Thoracic aorta (tissue), 2 donors: ENCODE results near the gene CROCC. TPM values are rescaled to one million over a fixed set of nuclear protein-coding genes. Genes with fewer than 3 reads are reported as not detected.
"Not testable (repeated sequence)": the region's sequence is repeated elsewhere in the genome, so short reads cannot be mapped to it uniquely, and the experiment has no call there.

Experiments
- ATAC-seq: fragments of 150-250 bp; one replicate; pipeline ENCODE4 v1.8.0; 2017; ENCODE audit warnings: low read depth; ENCODE audit not compliant: insufficient number of reproducible peaks, low FRiP score
- DNase-seq: peaks from one replicate; pipeline ENCODE4 v3.0.0-alpha.2; 2020; ENCODE audit warnings: low spot score
- H3K27ac ChIP-seq, 2 donors: fragments of 200-600 bp; sonication (generic); 1 replicate in 1 of 2; 2 replicates in 1 of 2; pipeline ENCODE4 v1.5.1; 2016; ENCODE audit warnings: mild to moderate bottlenecking in 2 of 2, moderate library complexity in 2 of 2
- H3K27me3 ChIP-seq: fragments of 200-600 bp; sonication (generic); replicated peaks from 2 replicates; pipeline ENCODE4 v1.6.0; 2016; ENCODE audit warnings: mild to moderate bottlenecking; ENCODE audit not compliant: insufficient read depth
- H3K36me3 ChIP-seq: fragments of 200-600 bp; sonication (generic); one replicate; pipeline ENCODE4 v1.5.1; 2016
- H3K4me1 ChIP-seq, 2 donors: fragments of 200-600 bp; sonication (generic); 1 replicate in 1 of 2; 2 replicates in 1 of 2; pipeline versions ENCODE4 v1.5.1 to v1.6.0; 2016; ENCODE audit warnings: low read depth in 2 of 2, mild to moderate bottlenecking in 1 of 2; ENCODE audit not compliant: control insufficient read depth in 1 of 2
- H3K4me3 ChIP-seq: fragments of 200-600 bp; sonication (generic); 2 replicates; pipeline ENCODE4 v1.5.1; 2016; ENCODE audit warnings: mild to moderate bottlenecking
- H3K9me3 ChIP-seq: fragments of 200-600 bp; sonication (generic); 2 replicates; pipeline ENCODE4 v1.5.1; 2016
- total RNA-seq, 2 donors: library from RNA; depleted of rRNA; stranded (reverse); fragments of >200 nt; gene quantifications; one replicate each; pipeline versions ENCODE4 v1.1.0 to v1.2.3, GENCODE V29; 2016
- TF ChIP-seq, protein P1 (sequence below): fragments of 200-600 bp; sonication (generic); IDR thresholded peaks from one replicate; pipeline ENCODE4 v1.5.1; 2019; ENCODE audit warnings: antibody characterized with exemption

CROCC gene
- total RNA-seq, 2 donors from 2014 or later = 49.7 to 56.2 TPM

DNA sequence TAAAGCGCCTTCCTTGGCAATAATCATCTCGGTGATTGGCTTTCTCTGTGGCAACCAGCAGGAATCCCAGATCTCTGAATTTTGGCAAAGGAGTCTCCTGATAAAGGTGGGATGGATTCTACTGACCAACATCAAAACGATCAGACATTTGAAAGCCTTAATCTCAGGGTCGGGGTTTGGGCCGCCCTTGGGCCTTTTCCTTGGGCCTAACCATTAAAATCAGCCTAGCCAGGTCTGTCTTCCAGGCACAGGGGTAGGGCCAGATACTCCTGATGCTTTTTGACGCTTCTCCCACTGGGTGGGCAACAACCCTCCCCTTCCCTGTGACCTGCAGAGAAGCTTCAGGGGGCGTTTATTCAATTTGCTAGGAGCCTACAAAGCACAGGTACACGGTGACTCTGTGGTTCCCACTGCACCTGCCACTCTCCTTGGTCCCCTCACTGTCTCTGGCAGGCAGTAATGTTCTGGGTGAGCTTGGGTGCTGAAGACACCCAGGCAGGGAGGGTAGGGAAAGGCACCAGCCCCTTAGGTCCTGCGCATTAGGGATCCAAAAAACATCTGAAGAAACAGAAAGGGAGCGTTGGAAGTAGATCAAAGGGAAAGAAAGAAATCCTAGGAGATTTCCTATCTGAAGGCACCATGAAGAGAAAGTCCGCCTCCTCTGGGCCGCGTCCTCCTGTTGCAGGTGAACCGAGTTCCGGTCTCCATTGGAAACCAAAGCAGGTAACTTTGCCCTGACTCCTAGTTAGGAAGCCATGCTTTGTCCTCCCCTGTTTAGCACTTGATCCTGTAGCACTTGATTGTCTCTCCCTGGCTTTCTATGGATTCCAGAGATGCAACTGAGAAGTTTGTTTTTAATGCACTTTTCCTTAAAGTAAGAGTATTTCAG, 13.6 kb upstream of the CROCC start:
- H3K9me3 ChIP-seq = no peaks in the 10 kb centered on the region
- no peak overlapping the region for H3K27ac ChIP-seq
- DNase-seq (no peak), ATAC-seq (no peak)
- TF ChIP-seq, protein P1, sequence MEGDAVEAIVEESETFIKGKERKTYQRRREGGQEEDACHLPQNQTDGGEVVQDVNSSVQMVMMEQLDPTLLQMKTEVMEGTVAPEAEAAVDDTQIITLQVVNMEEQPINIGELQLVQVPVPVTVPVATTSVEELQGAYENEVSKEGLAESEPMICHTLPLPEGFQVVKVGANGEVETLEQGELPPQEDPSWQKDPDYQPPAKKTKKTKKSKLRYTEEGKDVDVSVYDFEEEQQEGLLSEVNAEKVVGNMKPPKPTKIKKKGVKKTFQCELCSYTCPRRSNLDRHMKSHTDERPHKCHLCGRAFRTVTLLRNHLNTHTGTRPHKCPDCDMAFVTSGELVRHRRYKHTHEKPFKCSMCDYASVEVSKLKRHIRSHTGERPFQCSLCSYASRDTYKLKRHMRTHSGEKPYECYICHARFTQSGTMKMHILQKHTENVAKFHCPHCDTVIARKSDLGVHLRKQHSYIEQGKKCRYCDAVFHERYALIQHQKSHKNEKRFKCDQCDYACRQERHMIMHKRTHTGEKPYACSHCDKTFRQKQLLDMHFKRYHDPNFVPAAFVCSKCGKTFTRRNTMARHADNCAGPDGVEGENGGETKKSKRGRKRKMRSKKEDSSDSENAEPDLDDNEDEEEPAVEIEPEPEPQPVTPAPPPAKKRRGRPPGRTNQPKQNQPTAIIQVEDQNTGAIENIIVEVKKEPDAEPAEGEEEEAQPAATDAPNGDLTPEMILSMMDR = no peak
- H3K4me1 ChIP-seq = peaks cover 4 to 11% of the 10 kb centered on the region in 2 donors
- no peaks in the 10 kb centered on the region for H3K36me3 ChIP-seq
- H3K4me3 ChIP-seq = no peak overlapping the region
- no peaks in the 10 kb centered on the region for H3K27me3 ChIP-seq

DNA sequence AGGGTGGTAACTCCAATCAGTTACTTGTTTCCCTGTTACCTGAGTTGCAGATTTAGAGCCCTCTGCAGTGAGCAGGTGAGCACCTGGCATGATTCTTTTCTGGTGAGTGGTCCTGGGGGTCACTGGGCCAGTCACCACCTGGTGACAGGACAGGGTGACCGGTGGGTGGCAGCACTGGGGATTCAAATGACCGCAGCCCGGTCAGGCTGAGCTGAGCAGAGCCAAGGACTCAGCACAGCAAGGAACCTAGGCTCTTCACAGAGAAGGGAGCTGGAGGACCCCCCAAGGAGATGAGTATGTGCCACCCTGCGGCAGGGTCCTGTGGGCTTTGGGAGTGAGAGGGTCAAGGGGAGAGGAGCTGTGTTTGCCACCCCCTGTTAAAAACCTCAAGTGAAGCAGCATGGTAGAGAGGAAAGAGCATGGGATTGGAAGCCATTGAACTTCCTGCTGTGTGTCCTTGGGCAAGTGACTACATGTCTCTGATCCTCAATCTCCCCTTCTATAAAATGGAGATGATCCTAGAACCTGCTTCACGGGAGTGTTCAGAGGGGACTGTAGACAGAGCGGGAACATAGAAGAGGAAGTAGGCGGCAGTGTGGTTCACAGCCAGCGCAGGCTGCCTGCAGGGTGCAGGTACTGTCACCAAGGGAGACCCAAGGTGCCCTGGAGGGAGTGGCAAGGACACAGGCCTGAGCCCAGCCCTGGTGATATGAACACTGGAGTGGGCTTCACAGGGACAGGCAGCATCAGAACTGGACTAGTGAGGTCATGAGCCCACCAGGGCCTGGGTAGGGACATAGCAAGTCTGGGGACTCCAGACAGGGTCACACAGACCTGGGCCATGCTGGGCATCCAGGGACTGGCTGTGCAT, 9.6 kb upstream of the CROCC start:
- ATAC-seq, H3K4me3 ChIP-seq, H3K27ac ChIP-seq, H3K36me3 ChIP-seq, H3K27me3 ChIP-seq, H3K9me3 ChIP-seq, DNase-seq: not testable (repeated sequence)
- H3K4me1 ChIP-seq = peaks cover 4 to 21% of the 10 kb centered on the region in 2 donors

DNA sequence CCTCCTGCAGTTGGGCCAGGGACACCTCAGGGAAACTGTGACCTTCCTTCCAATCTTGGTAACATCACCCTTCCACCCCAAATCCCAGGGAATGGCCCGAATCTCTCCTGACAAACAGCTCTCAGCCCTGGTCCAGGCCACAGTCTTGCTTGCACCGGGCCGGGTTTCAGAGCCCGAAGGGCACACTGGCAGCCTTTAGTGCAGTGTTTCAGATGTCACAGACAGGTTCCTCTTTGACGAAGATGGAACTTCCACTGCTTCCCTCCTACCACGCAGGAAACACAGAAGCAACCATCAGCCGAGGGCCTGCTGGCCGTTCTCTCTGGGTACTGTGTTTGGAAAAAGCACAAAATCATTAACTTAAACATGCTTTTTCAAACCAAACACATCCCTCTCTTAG, 9.0 kb upstream of the CROCC start:
- not testable (repeated sequence) for ATAC-seq, H3K36me3 ChIP-seq, H3K27me3 ChIP-seq, H3K27ac ChIP-seq, H3K9me3 ChIP-seq, DNase-seq
- H3K4me1 ChIP-seq = peaks cover 4 to 21% of the 10 kb centered on the region in 2 donors
- H3K4me3 ChIP-seq = peak overlapping the region; percentile 78

DNA sequence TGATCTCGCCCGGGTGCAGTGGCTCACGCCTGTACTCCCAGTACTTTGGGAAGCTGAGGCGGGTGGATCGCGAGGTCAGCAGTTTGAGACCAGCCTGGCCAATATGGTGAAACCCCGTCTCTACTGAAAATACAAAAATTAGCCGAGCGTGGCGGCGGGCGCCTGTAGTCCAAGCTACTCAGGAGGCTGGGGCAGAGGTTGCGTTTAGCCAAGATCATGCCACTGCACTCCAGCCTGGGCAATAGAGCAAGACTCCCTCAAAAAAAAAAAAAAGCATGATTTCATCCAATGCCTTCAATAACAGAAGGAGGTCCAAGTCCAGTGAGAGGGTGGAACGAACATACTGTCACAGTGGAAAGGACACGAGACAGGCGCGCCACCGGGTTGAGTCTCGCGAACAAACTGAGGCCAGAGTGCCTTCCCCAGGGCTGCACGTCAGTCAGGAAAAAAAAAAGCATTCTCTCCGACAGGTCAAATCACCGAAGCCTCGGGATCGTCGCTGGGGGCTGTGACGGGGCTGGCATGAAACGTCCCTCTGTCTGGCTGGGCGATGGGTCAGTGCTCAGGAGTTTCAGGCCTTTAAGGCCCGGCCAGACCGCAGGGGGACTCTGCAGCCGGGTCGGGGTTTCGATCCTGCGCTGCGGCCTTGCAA, 8.4 kb upstream of the CROCC start:
- Histone ChIP-seq H3K4me3 (peak overlapping the region; percentile 78), H3K9me3 (no peaks in the 10 kb centered on the region), H3K27me3 (no peaks in the 10 kb centered on the region), H3K36me3 (no peaks in the 10 kb centered on the region), H3K27ac (peak overlapping the region; percentile 11 to 63), H3K4me1 (peaks cover 4 to 21% of the 10 kb centered on the region in 2 donors)
- ATAC-seq (peak; percentile 21), DNase-seq (no peak)
- TF ChIP-seq, protein P1 = no peak

DNA sequence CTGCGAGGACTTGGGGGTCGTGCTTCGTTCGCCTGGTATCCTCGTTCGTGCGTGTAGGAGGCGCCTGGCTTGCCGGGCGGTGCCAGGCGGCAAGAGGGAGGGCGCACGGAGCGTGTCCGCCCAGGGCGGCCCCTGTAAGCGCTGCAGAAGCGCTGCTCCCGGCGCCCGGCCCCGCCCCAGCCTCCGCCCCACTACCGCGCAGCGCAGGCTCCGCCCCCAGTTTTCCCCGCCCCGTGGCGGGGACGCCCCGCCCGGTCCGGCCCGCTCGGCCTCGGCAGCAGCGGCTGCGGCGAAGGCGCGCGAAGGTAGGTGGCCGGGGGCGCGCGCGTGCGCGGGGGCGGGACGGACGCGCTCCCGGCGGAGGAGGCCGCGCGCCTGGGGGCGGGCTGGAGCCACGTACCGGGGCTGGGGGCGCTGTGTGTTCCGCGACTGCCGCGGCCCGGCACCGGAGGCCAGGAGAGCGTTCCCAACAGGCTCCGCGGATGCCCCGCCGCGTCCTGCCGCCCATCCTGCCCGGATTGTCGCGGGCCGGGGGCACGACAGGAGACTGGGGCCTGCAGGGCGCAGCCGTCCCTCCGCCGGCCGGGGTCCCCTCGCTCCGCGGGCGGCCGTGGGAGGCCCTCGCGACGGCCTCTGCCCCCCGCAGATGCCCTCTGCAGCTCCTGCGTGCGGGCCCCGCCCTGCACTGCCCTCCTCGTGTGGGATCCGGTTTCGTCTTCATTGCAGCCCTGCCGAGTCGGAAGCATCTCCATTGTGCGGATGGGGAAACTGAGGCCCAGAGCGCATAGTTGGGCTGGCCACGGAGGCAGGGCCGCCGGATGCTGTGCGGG, 7.7 kb upstream of the CROCC start:
- Histone ChIP-seq H3K27me3 (no peaks in the 10 kb centered on the region), H3K36me3 (no peaks in the 10 kb centered on the region), H3K27ac (peak overlapping the region; percentile 30 to 63), H3K9me3 (no peaks in the 10 kb centered on the region), H3K4me3 (peak overlapping the region; percentile 78), H3K4me1 (peaks cover 4 to 21% of the 10 kb centered on the region in 2 donors)
- TF ChIP-seq, protein P1 = no peak
- DNase-seq = peak; percentile 63
- peak; percentile 87 for ATAC-seq

DNA sequence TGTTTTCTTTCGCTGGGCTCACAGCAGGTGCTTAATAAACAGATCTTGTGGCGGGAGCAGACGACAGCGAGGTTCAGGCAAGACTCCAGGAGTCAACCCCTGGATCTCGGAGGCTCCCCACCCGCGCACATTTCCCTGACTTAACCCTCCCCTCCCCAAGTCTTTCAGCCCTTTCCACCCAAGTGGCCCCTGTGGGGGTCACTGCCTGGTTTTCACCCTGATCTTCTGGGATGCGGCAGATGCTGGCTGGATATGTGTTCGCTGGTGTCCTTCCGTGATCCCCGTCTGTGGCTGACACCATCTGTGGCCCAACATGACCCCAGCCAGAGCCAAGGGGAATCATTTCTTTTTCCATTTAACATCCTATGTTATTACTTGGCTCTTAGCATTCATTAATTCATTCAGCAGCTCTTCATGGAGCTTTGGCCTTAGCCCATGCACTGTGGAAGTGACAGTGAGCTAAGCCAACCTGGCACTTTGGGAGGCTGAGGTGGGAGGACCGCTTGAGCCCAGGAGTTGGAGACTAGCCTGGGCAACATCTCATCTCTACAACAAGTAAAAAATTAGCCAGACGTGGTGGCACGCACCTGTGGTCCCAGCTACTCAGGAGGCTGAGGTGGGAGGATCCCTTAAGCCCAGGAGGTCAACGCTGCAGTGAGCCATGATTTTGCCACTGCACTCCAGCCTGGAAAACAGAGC, 6.7 kb upstream of the CROCC start:
- not testable (repeated sequence) for H3K27me3 ChIP-seq, H3K27ac ChIP-seq, H3K36me3 ChIP-seq, ATAC-seq, DNase-seq, H3K9me3 ChIP-seq
- H3K4me3 ChIP-seq = peak overlapping the region; percentile 78
- H3K4me1 ChIP-seq = peaks cover 4 to 21% of the 10 kb centered on the region in 2 donors
